ENCODE results near the gene ADAMTSL3.

ADAMTSL3 gene

GRCh38 chr15:83784975-83785374, 131.1 kb downstream of the ADAMTSL3 start:
- no peak for DNase-seq (ENCODE audit: low spot score)
- TF ChIP-seq CTCF (IDR thresholded peaks at IDR 0.05; ENCODE audit: borderline replicate concordance, control extremely low read depth, extremely low read depth, insufficient read depth, missing control alignments) = no peak
- in situ Hi-C loops (cut with MboI; ENCODE audit: low sequenced_read_pairs, unreplicated experiment) = no loop called here

- no peak for DNase-seq (ENCODE audit: low spot score)
- in situ Hi-C loops (cut with MboI; ENCODE audit: low sequenced_read_pairs, unreplicated experiment) = no loop called here
- no peak for TF ChIP-seq CTCF (IDR thresholded peaks at IDR 0.05; ENCODE audit: borderline replicate concordance, control extremely low read depth, extremely low read depth, insufficient read depth, missing control alignments)
These were observed 132.4 kb downstream of the ADAMTSL3 start for GRCh38 chr15:83786336-83786735.

- no peak for TF ChIP-seq CTCF (IDR thresholded peaks at IDR 0.05; ENCODE audit: borderline replicate concordance, control extremely low read depth, extremely low read depth, insufficient read depth, missing control alignments)
- no peak for DNase-seq (ENCODE audit: low spot score)
- in situ Hi-C loops (cut with MboI; ENCODE audit: low sequenced_read_pairs, unreplicated experiment) = no loop called here
These were observed 139.1 kb downstream of the ADAMTSL3 start for GRCh38 chr15:83793069-83793468.

- no peak for TF ChIP-seq CTCF (IDR thresholded peaks at IDR 0.05; ENCODE audit: borderline replicate concordance, control extremely low read depth, extremely low read depth, insufficient read depth, missing control alignments)
- in situ Hi-C loops (cut with MboI; ENCODE audit: low sequenced_read_pairs, unreplicated experiment) = no loop called here
- no peak for DNase-seq (ENCODE audit: low spot score)
These were observed 140.3 kb downstream of the ADAMTSL3 start for GRCh38 chr15:83794209-83794608.

GRCh38 chr15:83809345-83809744, 155.4 kb downstream of the ADAMTSL3 start:
- TF ChIP-seq CTCF (IDR thresholded peaks at IDR 0.05; ENCODE audit: borderline replicate concordance, control extremely low read depth, extremely low read depth, insufficient read depth, missing control alignments) = no peak
- in situ Hi-C loops (cut with MboI; ENCODE audit: low sequenced_read_pairs, unreplicated experiment) = no loop called here
- DNase-seq (ENCODE audit: low spot score) = no peak

GRCh38 chr15:83810110-83810509, 156.2 kb downstream of the ADAMTSL3 start:
- TF ChIP-seq CTCF (IDR thresholded peaks at IDR 0.05; ENCODE audit: borderline replicate concordance, control extremely low read depth, extremely low read depth, insufficient read depth, missing control alignments) = no peak
- no peak for DNase-seq (ENCODE audit: low spot score)
- in situ Hi-C loops (cut with MboI; ENCODE audit: low sequenced_read_pairs, unreplicated experiment) = no loop called here

- TF ChIP-seq CTCF (IDR thresholded peaks at IDR 0.05; ENCODE audit: borderline replicate concordance, control extremely low read depth, extremely low read depth, insufficient read depth, missing control alignments) = no peak
- DNase-seq (ENCODE audit: low spot score) = no peak
- in situ Hi-C loops (cut with MboI; ENCODE audit: low sequenced_read_pairs, unreplicated experiment) = no loop called here
These were observed 159.8 kb downstream of the ADAMTSL3 start for GRCh38 chr15:83813682-83814081.

Data from GM13976 (cell line).